OCI-LY3 (cell line): ENCODE measurements around the gene DPP6.

ENCODE experiments used
- H2AFZ ChIP-seq: fragments of 200-600, 300-600 bp; shearing (Covaris generic); 2 replicates; pipeline ENCODE4 v1.6.0; 2014; ENCODE audit warnings: antibody characterized with exemption, low read depth, low read length
- H3K27ac ChIP-seq: fragments of 200-600, 300-600 bp; sonication (generic); 2 replicates; pipeline ENCODE4 v1.5.1; 2014; ENCODE audit warnings: mild to moderate bottlenecking, low read length, moderate library complexity, mixed read lengths
- H3K27me3 ChIP-seq: fragments of 200-600, 300-600 bp; sonication (generic); 2 replicates; pipeline ENCODE4 v1.6.1; 2014; ENCODE audit warnings: low read depth, low read length, mixed read lengths
- H3K36me3 ChIP-seq: fragments of 200-600, 300-600 bp; sonication (generic); replicated peaks from 2 replicates; pipeline ENCODE3; 2014; ENCODE audit warnings: low read depth, low read length, mixed read lengths
- H3K4me1 ChIP-seq: fragments of 300-600, 200-600 bp; sonication (generic); 2 replicates; pipeline ENCODE4 v1.6.1; 2014; ENCODE audit warnings: low read length, mixed read lengths
- H3K4me2 ChIP-seq: fragments of 200-600, 300-600 bp; sonication (generic); 2 replicates; pipeline ENCODE4 v1.6.1; 2014; ENCODE audit warnings: low read length, mixed read lengths
- H3K4me3 ChIP-seq: fragments of 300-600, 200-600 bp; sonication (generic); 2 replicates; pipeline ENCODE4 v1.5.1; 2014; ENCODE audit warnings: antibody characterized with exemption, mild to moderate bottlenecking, low read length, moderate library complexity
- H3K79me2 ChIP-seq: fragments of 300-600, 200-600 bp; shearing (Covaris generic); 2 replicates; pipeline ENCODE4 v1.6.1; 2014; ENCODE audit warnings: mild to moderate bottlenecking, low read length, mixed read lengths
- H3K9ac ChIP-seq: fragments of 300-600, 200-600 bp; shearing (Covaris generic); 2 replicates; pipeline ENCODE4 v1.6.0; 2014; ENCODE audit warnings: mild to moderate bottlenecking, low read length, moderate library complexity
- H3K9me3 ChIP-seq: fragments of 200-600, 300-600 bp; shearing (Covaris generic); 2 replicates; pipeline ENCODE4 v1.6.1; 2014; ENCODE audit warnings: low read length, mixed read lengths; ENCODE audit not compliant: insufficient read depth
- H4K20me1 ChIP-seq: fragments of 200-600, 300-600 bp; sonication (generic); 2 replicates; pipeline ENCODE4 v1.6.1; 2016; ENCODE audit warnings: low read length, mixed read lengths; ENCODE audit not compliant: insufficient read depth
- EZH2phosphoT487 ChIP-seq: fragments of 200-600 bp; shearing (Covaris generic); IDR thresholded peaks from 2 replicates; pipeline ENCODE4 v1.6.1; 2018; ENCODE audit warnings: antibody characterized with exemption, mixed run types, low read depth
- TF ChIP-seq, protein P1 (sequence below): fragments of 200-600, 300-600 bp; sonication (generic); IDR thresholded peaks from 2 replicates; pipeline ENCODE4 v1.5.1; 2014; ENCODE audit warnings: antibody characterized with exemption, low read length, low read depth

DPP6 gene

DNA sequence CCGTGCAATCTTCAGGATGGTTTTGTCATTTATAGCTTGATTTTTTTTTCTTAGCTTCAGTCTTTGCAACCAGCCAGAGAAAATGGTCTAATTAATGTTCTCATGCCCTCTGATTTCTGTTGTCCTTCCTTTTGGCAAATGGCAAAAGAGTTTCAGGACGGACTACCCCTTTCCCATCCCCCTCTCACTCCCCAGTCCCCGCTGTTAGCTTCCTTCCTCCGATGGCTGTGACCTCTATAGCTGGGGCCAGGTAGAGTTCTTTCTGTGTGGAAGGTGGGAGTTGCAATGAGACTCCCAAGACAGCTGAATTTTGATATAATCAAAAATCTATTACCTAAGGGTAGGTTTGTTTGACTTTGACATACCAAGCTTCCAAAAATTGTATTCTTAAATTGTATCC, 588.7 kb downstream of the DPP6 start:
- no peaks in the 10 kb centered on the region for H4K20me1 ChIP-seq
- H3K27me3 ChIP-seq: peaks cover 9% of the 10 kb centered on the region; the same call in 1 of the 2 replicates
- no peak overlapping the region for H3K9ac ChIP-seq
- H3K9me3 ChIP-seq: no peaks in the 10 kb centered on the region
- H3K27ac ChIP-seq: no peak overlapping the region
- no peak overlapping the region for H3K4me2 ChIP-seq
- no peaks in the 10 kb centered on the region for H3K79me2 ChIP-seq
- H2AFZ ChIP-seq: no peak overlapping the region
- no peak overlapping the region for H3K4me3 ChIP-seq
- no peaks in the 10 kb centered on the region for H3K36me3 ChIP-seq
- no peaks in the 10 kb centered on the region for H3K4me1 ChIP-seq
- no peak for TF ChIP-seq EZH2phosphoT487
- TF ChIP-seq, protein P1, sequence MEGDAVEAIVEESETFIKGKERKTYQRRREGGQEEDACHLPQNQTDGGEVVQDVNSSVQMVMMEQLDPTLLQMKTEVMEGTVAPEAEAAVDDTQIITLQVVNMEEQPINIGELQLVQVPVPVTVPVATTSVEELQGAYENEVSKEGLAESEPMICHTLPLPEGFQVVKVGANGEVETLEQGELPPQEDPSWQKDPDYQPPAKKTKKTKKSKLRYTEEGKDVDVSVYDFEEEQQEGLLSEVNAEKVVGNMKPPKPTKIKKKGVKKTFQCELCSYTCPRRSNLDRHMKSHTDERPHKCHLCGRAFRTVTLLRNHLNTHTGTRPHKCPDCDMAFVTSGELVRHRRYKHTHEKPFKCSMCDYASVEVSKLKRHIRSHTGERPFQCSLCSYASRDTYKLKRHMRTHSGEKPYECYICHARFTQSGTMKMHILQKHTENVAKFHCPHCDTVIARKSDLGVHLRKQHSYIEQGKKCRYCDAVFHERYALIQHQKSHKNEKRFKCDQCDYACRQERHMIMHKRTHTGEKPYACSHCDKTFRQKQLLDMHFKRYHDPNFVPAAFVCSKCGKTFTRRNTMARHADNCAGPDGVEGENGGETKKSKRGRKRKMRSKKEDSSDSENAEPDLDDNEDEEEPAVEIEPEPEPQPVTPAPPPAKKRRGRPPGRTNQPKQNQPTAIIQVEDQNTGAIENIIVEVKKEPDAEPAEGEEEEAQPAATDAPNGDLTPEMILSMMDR: no peak

DNA sequence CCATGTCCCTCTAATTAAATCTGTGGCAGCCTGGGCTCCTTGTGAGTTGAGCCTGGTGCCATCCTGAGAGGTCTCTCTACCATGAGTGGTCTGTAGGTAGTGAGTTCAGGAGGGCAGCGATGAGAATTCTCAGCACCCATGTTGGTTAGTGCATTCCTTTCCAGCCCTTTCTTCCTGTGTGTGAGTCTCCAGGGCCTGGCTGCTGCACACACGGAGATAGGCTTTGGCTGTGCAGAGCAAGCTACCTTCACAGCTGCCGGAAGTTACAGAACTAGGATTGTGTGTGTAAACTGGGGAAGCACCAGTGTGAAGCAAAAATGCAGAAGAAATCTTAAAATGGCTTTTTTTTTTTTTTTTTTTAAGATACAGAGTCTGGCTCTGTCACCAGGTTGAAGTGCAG, 592.2 kb downstream of the DPP6 start:
- no peak overlapping the region for H3K4me2 ChIP-seq
- no peak overlapping the region for H3K4me3 ChIP-seq
- no peaks in the 10 kb centered on the region for H3K4me1 ChIP-seq
- no peaks in the 10 kb centered on the region for H3K79me2 ChIP-seq
- no peaks in the 10 kb centered on the region for H3K9me3 ChIP-seq
- no peaks in the 10 kb centered on the region for H3K36me3 ChIP-seq
- no peak overlapping the region for H2AFZ ChIP-seq
- H3K27ac ChIP-seq: no peak overlapping the region
- no peak for TF ChIP-seq EZH2phosphoT487
- TF ChIP-seq, protein P1: no peak
- H3K9ac ChIP-seq: no peak overlapping the region
- peaks cover 3% of the 10 kb centered on the region; the same call in 1 of the 2 replicates for H3K27me3 ChIP-seq
- H4K20me1 ChIP-seq: no peaks in the 10 kb centered on the region

DNA sequence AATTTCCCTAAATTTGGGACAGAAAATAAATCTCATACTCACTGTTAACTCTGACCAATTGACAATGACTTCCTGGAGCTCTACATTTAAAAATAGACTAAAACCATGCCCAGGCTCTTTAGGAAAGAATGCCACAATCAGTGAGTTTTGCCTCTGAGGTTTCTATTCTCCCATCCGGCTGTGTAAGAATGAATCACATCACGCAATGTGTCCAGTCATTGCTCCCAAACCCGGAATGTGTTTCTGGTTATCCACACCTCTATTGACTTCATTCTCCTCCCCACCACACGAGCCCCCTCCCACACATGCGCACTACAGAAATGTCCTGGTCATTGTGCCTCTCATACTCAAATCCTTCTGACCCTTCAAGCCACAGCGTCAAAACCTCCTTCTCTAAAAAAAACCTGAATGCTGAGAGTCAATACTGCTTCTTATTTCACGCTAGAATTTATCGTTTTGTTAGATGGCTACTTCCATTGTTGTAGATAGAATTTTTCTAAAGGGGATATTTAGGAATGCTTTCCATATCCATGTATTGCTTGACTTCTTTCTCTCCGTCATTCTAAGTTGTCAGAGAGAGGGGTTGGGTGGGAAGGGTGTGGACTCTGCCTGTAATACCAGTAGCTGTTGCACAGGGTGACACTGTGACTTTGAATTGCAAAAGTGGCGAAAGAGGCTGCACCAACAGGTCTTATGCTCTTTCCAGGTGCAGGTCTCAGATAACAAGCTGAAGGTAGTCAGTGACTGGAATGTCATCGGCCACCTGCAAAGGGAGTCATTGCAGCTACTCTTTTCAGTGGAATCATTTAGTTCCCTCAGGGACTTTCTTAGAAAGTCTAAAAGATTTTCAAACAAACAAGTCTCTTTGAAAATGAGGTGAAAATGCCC, 594.2 kb downstream of the DPP6 start:
- no peaks in the 10 kb centered on the region for H4K20me1 ChIP-seq
- H3K4me2 ChIP-seq: no peak overlapping the region
- no peak overlapping the region for H3K4me3 ChIP-seq
- no peaks in the 10 kb centered on the region for H3K36me3 ChIP-seq
- no peaks in the 10 kb centered on the region for H3K9me3 ChIP-seq
- no peaks in the 10 kb centered on the region for H3K27me3 ChIP-seq
- H3K27ac ChIP-seq: no peak overlapping the region
- H3K79me2 ChIP-seq: no peaks in the 10 kb centered on the region
- H3K9ac ChIP-seq: no peak overlapping the region
- no peak for TF ChIP-seq EZH2phosphoT487
- TF ChIP-seq, protein P1: no peak
- H2AFZ ChIP-seq: no peak overlapping the region
- no peaks in the 10 kb centered on the region for H3K4me1 ChIP-seq

DNA sequence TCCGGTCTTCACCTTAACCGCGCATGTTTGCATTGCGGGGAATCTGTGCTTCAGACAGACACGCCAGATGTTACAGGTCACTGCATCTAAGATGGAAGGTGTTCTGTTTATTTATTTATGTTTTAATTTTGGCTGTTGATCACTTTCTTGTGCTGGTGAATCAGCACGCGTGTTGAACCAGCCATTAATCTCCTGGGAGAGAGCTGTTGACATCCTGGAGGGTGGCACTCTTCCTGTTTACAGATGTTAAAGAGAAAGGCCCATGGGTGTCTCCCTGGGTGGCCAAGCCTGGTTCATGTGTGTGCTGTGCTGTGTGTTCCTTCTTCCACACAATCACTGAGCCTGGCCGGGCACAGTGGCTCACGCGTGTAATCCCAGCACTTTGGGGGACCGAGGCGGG, 595.4 kb downstream of the DPP6 start:
- Histone ChIP-seq H3K4me3 (no peak overlapping the region), H4K20me1 (no peaks in the 10 kb centered on the region), H3K27ac (no peak overlapping the region), H3K27me3 (no peaks in the 10 kb centered on the region), H3K9ac (no peak overlapping the region), H3K36me3 (no peaks in the 10 kb centered on the region), H3K4me1 (no peaks in the 10 kb centered on the region), H3K79me2 (no peaks in the 10 kb centered on the region), H3K4me2 (no peak overlapping the region), H2AFZ (no peak overlapping the region), H3K9me3 (no peaks in the 10 kb centered on the region)
- TF ChIP-seq EZH2phosphoT487: no peak
- TF ChIP-seq, protein P1: no peak
